ENCODE results near the gene ASTN2. TPM values are rescaled to one million over a fixed set of nuclear protein-coding genes. Genes with fewer than 3 reads are reported as not detected.

ASTN2 gene
- polyA plus RNA-seq, 1 donor from 2014 or later = 6.8 TPM

DNA sequence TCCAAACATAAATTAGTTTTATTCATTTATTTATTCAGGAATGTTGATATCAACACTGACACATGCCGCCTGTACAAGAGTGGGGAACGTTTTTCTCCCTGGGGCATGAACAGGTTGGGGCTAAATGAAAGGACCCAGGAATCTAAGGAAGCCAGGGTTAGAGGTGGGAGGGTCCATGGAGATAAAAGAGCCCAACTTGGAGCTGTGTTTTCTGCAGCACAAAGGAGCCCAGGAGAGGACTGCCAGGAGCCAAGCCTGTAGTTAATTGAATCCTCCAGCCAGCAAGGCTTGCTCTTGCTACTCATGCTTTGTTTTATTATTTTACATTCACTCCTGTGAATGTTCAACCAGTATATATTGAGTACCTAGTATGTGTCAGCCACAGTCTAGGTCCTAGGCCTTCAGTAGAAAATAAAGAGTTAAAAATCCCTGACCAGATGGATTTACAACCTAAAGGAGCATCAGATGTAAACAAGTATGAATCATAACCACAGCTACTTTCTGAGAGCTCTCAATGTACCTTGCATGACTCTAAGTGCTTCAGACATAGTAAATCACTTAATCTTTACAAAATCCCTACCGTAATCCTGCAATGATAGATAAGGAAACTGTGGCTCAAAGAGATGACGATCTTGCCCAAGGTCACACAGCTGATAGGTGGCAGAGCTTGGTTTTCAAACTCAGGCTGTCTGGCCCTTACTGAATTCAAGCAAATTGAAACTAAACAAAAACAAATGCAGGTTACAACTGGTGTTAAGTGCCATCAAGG lies 69.8 kb downstream of the ASTN2 start:
- no peak overlapping the region for H3K27ac ChIP-seq (ENCODE audit: low read length)

DNA sequence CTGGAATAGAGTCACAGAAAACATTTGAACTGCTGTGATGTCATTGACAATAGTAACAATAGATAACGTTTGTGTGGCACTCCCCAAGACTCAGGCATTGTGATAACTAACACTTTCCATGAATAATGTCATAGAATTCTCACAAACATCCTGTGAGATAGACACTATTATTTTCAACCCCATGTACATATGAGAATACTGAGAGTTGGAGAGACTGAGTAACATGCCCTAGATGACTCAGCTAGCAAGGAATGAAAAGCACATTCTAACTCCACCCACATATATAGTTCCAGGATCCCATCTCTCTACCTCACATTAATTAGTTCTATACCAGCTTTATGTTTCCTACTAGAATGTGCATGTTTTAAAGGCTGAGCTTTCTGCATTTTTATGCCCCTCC lies 71.4 kb downstream of the ASTN2 start:
- no peaks in the 10 kb centered on the region for H3K36me3 ChIP-seq (ENCODE audit: insufficient read depth, low read length)
- no peak overlapping the region for H3K9ac ChIP-seq (ENCODE audit: low read length)
- H3K79me2 ChIP-seq (replicated peaks; ENCODE audit: insufficient read depth, low read length) = no peaks in the 10 kb centered on the region
- H3K9me2 ChIP-seq (ENCODE audit: insufficient read depth, low read length) = no peaks in the 10 kb centered on the region
- H3K27me3 ChIP-seq (ENCODE audit: insufficient read depth, low read depth, low read length) = no peaks in the 10 kb centered on the region
- TF ChIP-seq POLR2AphosphoS5 (IDR thresholded peaks at IDR 0.05) (no peak), EP300 (conservative IDR thresholded peaks at IDR 0.05; ENCODE audit: poor library complexity, severe bottlenecking) (no peak), MXI1 (conservative IDR thresholded peaks at IDR 0.05; ENCODE audit: poor library complexity, severe bottlenecking) (no peak), EZH2 (IDR thresholded peaks at IDR 0.05; ENCODE audit: borderline replicate concordance, insufficient read depth, low read length, poor library complexity, severe bottlenecking) (no peak), TAF1 (IDR thresholded peaks at IDR 0.05; ENCODE audit: low read depth) (no peak)
- TF ChIP-seq, protein P1, sequence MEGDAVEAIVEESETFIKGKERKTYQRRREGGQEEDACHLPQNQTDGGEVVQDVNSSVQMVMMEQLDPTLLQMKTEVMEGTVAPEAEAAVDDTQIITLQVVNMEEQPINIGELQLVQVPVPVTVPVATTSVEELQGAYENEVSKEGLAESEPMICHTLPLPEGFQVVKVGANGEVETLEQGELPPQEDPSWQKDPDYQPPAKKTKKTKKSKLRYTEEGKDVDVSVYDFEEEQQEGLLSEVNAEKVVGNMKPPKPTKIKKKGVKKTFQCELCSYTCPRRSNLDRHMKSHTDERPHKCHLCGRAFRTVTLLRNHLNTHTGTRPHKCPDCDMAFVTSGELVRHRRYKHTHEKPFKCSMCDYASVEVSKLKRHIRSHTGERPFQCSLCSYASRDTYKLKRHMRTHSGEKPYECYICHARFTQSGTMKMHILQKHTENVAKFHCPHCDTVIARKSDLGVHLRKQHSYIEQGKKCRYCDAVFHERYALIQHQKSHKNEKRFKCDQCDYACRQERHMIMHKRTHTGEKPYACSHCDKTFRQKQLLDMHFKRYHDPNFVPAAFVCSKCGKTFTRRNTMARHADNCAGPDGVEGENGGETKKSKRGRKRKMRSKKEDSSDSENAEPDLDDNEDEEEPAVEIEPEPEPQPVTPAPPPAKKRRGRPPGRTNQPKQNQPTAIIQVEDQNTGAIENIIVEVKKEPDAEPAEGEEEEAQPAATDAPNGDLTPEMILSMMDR (IDR thresholded peaks at IDR 0.05; ENCODE audit: poor library complexity, severe bottlenecking) = no peak
- TF ChIP-seq, protein P2, sequence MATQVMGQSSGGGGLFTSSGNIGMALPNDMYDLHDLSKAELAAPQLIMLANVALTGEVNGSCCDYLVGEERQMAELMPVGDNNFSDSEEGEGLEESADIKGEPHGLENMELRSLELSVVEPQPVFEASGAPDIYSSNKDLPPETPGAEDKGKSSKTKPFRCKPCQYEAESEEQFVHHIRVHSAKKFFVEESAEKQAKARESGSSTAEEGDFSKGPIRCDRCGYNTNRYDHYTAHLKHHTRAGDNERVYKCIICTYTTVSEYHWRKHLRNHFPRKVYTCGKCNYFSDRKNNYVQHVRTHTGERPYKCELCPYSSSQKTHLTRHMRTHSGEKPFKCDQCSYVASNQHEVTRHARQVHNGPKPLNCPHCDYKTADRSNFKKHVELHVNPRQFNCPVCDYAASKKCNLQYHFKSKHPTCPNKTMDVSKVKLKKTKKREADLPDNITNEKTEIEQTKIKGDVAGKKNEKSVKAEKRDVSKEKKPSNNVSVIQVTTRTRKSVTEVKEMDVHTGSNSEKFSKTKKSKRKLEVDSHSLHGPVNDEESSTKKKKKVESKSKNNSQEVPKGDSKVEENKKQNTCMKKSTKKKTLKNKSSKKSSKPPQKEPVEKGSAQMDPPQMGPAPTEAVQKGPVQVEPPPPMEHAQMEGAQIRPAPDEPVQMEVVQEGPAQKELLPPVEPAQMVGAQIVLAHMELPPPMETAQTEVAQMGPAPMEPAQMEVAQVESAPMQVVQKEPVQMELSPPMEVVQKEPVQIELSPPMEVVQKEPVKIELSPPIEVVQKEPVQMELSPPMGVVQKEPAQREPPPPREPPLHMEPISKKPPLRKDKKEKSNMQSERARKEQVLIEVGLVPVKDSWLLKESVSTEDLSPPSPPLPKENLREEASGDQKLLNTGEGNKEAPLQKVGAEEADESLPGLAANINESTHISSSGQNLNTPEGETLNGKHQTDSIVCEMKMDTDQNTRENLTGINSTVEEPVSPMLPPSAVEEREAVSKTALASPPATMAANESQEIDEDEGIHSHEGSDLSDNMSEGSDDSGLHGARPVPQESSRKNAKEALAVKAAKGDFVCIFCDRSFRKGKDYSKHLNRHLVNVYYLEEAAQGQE (IDR thresholded peaks at IDR 0.05; ENCODE audit: borderline replicate concordance) = no peak
- H4K20me1 ChIP-seq (ENCODE audit: insufficient read depth) = no peaks in the 10 kb centered on the region
- H3K27ac ChIP-seq (ENCODE audit: low read length) = no peak overlapping the region
- H3K9me3 ChIP-seq (ENCODE audit: low read length) = no peaks in the 10 kb centered on the region
- no peak overlapping the region for H2AFZ ChIP-seq (ENCODE audit: low read depth, low read length)
- no peaks in the 10 kb centered on the region for H3F3A ChIP-seq (ENCODE audit: insufficient read depth, low read length, poor library complexity, severe bottlenecking)
- H3K4me3 ChIP-seq (ENCODE audit: low read length) = no peak overlapping the region
- no peak overlapping the region for H3K4me2 ChIP-seq (ENCODE audit: low read length)

More for the DNA sequence above, 69.8 kb downstream of the ASTN2 start:
- Histone ChIP-seq H3K36me3 (ENCODE audit: insufficient read depth, low read length) (no peaks in the 10 kb centered on the region), H3K9me2 (ENCODE audit: insufficient read depth, low read length) (no peaks in the 10 kb centered on the region), H3K4me2 (ENCODE audit: low read length) (no peak overlapping the region), H2AFZ (ENCODE audit: low read depth, low read length) (no peak overlapping the region), H3F3A (ENCODE audit: insufficient read depth, low read length, poor library complexity, severe bottlenecking) (no peaks in the 10 kb centered on the region), H4K20me1 (ENCODE audit: insufficient read depth) (no peaks in the 10 kb centered on the region), H3K27me3 (ENCODE audit: insufficient read depth, low read depth, low read length) (no peaks in the 10 kb centered on the region), H3K79me2 (replicated peaks; ENCODE audit: insufficient read depth, low read length) (no peaks in the 10 kb centered on the region), H3K9me3 (ENCODE audit: low read length) (no peaks in the 10 kb centered on the region), H3K4me3 (ENCODE audit: low read length) (no peak overlapping the region), H3K9ac (ENCODE audit: low read length) (no peak overlapping the region)
- TF ChIP-seq MXI1 (conservative IDR thresholded peaks at IDR 0.05; ENCODE audit: poor library complexity, severe bottlenecking) (no peak), EZH2 (IDR thresholded peaks at IDR 0.05; ENCODE audit: borderline replicate concordance, insufficient read depth, low read length, poor library complexity, severe bottlenecking) (no peak), SMC3 (conservative IDR thresholded peaks at IDR 0.05; ENCODE audit: poor library complexity) (no peak), EP300 (conservative IDR thresholded peaks at IDR 0.05; ENCODE audit: poor library complexity, severe bottlenecking) (no peak)
- TF ChIP-seq, protein P2 (IDR thresholded peaks at IDR 0.05; ENCODE audit: borderline replicate concordance) = no peak
- TF ChIP-seq, protein P1 (IDR thresholded peaks at IDR 0.05; ENCODE audit: poor library complexity, severe bottlenecking) = no peak
